Tibial artery (tissue), 4 donors: ENCODE data around the gene ACYP2.

Experiments used
- DNase-seq, 2 donors: peaks; one replicate each; pipeline ENCODE4 v3.0.0-alpha.2; 2019
- H3K27ac ChIP-seq, 2 donors: fragments of 200-600 bp; sonication (generic) in 1 of 2; 1 replicate in 1 of 2; 2 replicates in 1 of 2; pipeline ENCODE4 v1.5.1; 2018 to 2019; ENCODE audit warnings: mild to moderate bottlenecking in 1 of 2
- H3K27me3 ChIP-seq, 2 donors: fragments of 200-600 bp; sonication (generic) in 1 of 2; one replicate each; pipeline versions ENCODE4 v1.5.1 to v1.6.0; 2016 to 2019
- H3K36me3 ChIP-seq, 3 donors: fragments of 200-600 bp; sonication (generic) in 2 of 3; one replicate each; pipeline ENCODE4 v1.5.1; 2016 to 2019; ENCODE audit warnings: mild to moderate bottlenecking in 2 of 3
- H3K4me1 ChIP-seq, 4 donors: fragments of 200-600 bp; sonication (generic) in 2 of 4; 1 replicate in 3 of 4; 2 replicates in 1 of 4; pipeline ENCODE4 v1.5.1; 2016 to 2019
- H3K4me3 ChIP-seq, 2 donors: fragments of 200-600 bp; sonication (generic) in 1 of 2; 1 replicate in 1 of 2; 2 replicates in 1 of 2; pipeline ENCODE4 v1.5.1; 2018 to 2019; ENCODE audit warnings: mild to moderate bottlenecking in 2 of 2
- H3K9me3 ChIP-seq, 3 donors: fragments of 200-600 bp; sonication (generic) in 1 of 3; one replicate each; pipeline ENCODE4 v1.5.1; 2016 to 2019
- intact Hi-C: fragments of 100-400 bp; cut with DNase I; formaldehyde crosslinking; loops from one replicate; pipeline ENCODE4 v1.15.0; 2023; ENCODE audit warnings: low total_unique reads
- TF ChIP-seq, protein P1 (sequence below), 2 experiments: fragments of 200-600 bp in 1 of 2; fragments of 450-650 bp in 1 of 2; IDR thresholded peaks; one replicate each; pipeline ENCODE4 v1.5.1; 2017 to 2019; ENCODE audit warnings: antibody characterized with exemption in 2 of 2, mild to moderate bottlenecking in 1 of 2, moderate library complexity in 1 of 2

The ACYP2 gene

DNA sequence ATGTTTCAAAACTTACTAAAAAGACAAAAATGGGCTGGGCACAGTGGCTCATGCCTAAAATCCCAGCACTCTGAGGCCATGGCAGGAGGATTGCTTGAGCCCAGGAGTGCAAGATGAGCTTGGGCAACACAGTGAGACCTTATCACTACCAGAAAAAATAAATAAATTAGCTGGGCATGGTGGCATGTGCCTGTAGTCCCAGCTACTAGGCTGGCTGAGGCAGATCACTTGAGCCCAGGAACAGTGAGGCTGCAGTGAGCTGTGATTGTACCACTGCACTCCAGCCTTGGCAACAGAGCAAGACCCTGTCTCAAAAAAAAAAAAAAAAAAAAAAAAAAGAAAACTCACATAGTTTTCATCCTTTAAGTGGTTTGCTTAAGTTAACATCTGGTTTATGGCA, 134.2 kb downstream of the ACYP2 start:
- Histone ChIP-seq H3K27ac (no peak overlapping the region), H3K9me3 (no peaks in the 10 kb centered on the region), H3K4me3 (no peak overlapping the region), H3K36me3 (no peaks in the 10 kb centered on the region), H3K4me1 (peaks cover 0 to 14% (median 2%) of the 10 kb centered on the region in 4 donors), H3K27me3 (no peaks in the 10 kb centered on the region)
- TF ChIP-seq, protein P1, sequence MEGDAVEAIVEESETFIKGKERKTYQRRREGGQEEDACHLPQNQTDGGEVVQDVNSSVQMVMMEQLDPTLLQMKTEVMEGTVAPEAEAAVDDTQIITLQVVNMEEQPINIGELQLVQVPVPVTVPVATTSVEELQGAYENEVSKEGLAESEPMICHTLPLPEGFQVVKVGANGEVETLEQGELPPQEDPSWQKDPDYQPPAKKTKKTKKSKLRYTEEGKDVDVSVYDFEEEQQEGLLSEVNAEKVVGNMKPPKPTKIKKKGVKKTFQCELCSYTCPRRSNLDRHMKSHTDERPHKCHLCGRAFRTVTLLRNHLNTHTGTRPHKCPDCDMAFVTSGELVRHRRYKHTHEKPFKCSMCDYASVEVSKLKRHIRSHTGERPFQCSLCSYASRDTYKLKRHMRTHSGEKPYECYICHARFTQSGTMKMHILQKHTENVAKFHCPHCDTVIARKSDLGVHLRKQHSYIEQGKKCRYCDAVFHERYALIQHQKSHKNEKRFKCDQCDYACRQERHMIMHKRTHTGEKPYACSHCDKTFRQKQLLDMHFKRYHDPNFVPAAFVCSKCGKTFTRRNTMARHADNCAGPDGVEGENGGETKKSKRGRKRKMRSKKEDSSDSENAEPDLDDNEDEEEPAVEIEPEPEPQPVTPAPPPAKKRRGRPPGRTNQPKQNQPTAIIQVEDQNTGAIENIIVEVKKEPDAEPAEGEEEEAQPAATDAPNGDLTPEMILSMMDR (IDR thresholded peaks at IDR 0.05), result no peak
- intact Hi-C loops, result no loop called here
- DNase-seq, result no peak

DNA sequence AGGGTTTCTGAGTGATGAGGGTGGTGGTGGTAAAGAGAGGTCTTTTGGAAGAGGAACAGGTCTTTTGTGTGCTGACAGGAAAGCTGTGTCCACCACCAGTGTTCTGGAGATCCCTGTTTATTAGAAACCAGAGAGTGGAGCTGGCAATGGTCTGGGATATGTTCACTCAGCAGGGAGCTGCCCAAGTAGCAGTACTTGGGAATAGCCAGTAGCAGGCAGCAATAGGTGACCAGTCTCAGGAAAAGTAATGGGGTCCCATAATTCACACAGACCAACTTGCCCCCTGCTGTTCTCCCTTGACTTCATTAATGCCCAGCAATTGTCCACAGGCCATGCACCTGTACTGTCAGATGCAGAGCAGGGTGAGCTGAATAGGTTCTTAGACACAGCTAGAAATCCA, 138.8 kb downstream of the ACYP2 start:
- H3K4me3 ChIP-seq, result no peak overlapping the region
- DNase-seq, result no peak
- H3K36me3 ChIP-seq, result peaks cover 0 to 3% (median 0%) of the 10 kb centered on the region in 3 donors
- H3K4me1 ChIP-seq, result peaks cover 0 to 5% (median 0%) of the 10 kb centered on the region in 4 donors
- intact Hi-C loops, result no loop called here
- H3K9me3 ChIP-seq, result no peaks in the 10 kb centered on the region
- no peaks in the 10 kb centered on the region for H3K27me3 ChIP-seq
- TF ChIP-seq, protein P1 (IDR thresholded peaks at IDR 0.05), result no peak
- no peak overlapping the region for H3K27ac ChIP-seq

DNA sequence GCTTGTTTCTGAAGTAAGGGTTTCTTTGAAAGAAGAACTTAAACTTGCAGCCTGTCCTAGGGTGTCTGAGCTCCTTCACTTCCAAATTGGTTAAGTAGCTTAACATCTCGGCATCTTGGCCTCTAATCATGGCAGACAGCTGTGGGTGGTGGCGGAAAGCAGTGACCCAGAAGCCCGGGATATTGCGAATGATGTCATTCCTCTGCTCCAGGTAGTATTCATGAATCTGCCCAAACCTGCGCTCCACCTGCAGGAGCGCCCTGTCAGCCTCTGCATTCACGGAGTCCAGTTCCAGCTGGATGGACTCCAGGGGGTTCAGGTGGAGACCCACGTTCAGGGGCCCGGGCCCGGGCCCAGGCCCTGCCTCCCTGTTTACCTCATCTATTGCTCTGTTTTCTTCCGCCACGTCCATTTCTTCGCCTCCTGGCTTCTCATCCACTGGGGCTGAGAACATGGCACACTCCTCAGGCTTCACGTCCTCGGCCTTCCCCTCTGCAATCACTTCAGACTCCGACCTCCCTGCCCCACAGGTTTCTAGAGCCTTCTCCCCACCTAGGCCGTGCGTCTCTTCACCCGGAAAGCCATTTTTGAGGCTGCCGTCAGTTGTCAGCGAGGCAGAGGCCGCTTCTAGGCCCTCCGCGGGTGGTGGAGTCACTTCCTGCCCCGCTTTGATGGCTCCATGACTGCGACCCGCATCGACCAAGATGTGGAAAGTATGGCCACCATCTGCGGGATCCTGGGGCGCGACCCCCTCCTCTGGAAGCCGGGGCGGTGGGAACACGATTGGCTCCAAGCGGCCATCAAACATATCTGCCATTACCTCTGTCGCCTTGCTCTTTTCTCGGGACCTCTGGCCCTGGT, 140.0 kb downstream of the ACYP2 start:
- no peak overlapping the region for H3K4me3 ChIP-seq
- no peak overlapping the region for H3K27ac ChIP-seq
- H3K9me3 ChIP-seq, result no peaks in the 10 kb centered on the region
- H3K27me3 ChIP-seq, result no peaks in the 10 kb centered on the region
- TF ChIP-seq, protein P1 (IDR thresholded peaks at IDR 0.05), result no peak
- intact Hi-C loops, result no loop called here
- no peak for DNase-seq
- H3K36me3 ChIP-seq, result peaks cover 0 to 3% (median 0%) of the 10 kb centered on the region in 3 donors
- H3K4me1 ChIP-seq, result peaks cover 0 to 5% (median 0%) of the 10 kb centered on the region in 4 donors

DNA sequence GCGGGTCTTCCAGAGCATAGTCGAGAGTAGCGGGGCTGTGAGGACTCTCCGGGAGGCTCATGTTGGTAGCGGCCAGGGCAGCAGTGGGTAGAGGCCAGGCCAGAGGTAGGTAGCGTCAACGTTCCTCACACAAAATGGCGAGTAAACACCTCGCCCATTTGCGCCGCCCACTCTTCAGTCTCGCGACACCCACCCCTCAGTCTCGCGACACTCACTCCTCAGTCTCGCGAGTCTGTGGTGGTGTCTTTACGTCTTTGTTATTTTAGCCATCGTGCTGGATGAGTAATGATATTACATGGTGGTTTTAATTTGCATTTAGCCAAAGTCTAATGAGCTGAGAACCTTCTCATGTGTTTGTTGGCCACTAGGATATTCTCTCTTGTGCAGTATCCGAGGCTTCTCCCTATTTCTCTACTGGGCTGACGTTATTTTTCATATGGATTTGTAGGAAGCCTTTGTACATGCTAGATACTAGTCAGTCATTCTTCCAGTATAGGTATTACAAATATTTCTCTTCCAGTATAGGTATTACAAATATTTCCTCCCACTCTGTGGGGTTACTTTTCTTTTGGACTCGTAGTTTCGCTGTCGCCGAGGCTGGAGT, 140.8 kb downstream of the ACYP2 start, which contains the start of gene TSPYL6:
TSPYL6 (minus strand) TSS at position 139 of the 604 bp plus-strand sequence; CDS start at position 61, 78 bp downstream.
- intact Hi-C loops, result no loop called here
- no peak for DNase-seq
- Histone ChIP-seq H3K9me3 (no peaks in the 10 kb centered on the region), H3K27ac (no peak within 1 kb of the TSS), H3K4me3 (no peak within 1 kb of the TSS), H3K4me1 (peaks cover 0 to 10% (median under 1%) of the 10 kb centered on the region in 4 donors), H3K36me3 (peaks cover 0 to 3% (median 0%) of the 10 kb centered on the region in 3 donors), H3K27me3 (no peaks in the 10 kb centered on the region)
- TF ChIP-seq, protein P1 (IDR thresholded peaks at IDR 0.05), result no peak

DNA sequence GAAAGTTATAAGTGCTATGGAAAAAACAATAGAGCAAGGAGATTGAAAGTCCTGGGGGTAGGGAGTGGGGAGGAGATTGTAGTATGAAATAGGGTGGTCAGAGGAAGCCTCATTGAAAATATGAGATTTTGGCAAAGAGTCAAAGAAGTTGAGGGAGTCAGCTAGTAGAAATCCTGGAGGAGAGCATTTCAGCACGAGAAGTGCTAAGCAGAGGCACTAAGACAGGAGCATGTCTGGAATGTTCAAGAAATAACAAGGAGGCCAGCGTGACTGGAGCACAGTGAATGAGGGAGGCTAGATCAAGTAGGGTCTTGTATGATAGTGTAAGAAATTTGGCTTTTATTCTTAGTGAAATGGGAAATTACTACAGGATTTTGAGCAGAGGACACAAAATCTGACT, 142.8 kb downstream of the ACYP2 start:
- Histone ChIP-seq H3K27me3 (no peaks in the 10 kb centered on the region), H3K36me3 (peaks cover 0 to 3% (median 0%) of the 10 kb centered on the region in 3 donors), H3K4me1 (peaks cover 0 to 24% (median 5%) of the 10 kb centered on the region in 4 donors), H3K4me3 (no peak overlapping the region), H3K9me3 (no peaks in the 10 kb centered on the region), H3K27ac (no peak overlapping the region)
- TF ChIP-seq, protein P1 (IDR thresholded peaks at IDR 0.05), result no peak
- no peak for DNase-seq
- intact Hi-C loops, result no loop called here
